ENCODE results near the gene S100A1. TPM values are rescaled to one million over a fixed set of nuclear protein-coding genes. Genes with fewer than 3 reads are reported as not detected.

Gene S100A1
- total and polyA plus RNA-seq, 2 of the 13 experiments (the other 11 are each of a cell fraction or from before 2014, with no cell fraction given) = 120 to 251 TPM

GRCh38 chr1:153658400-153659174 lies 30.4 kb downstream of the S100A1 start, which contains the start of gene SNAPIN (continued):
- TF ChIP-seq ZNF512 (CRISPR knock-in tag; IDR thresholded peaks at IDR 0.05) (no peak), TBX3 (IDR thresholded peaks at IDR 0.05; ENCODE audit: borderline replicate concordance) (no peak), GMEB2 (CRISPR knock-in tag; IDR thresholded peaks at IDR 0.05; ENCODE audit: low read depth) (peak; percentile 50; the same call in 1 of the 2 replicates), ZNF878 (CRISPR knock-in tag; IDR thresholded peaks at IDR 0.05) (no peak), CC2D1A (CRISPR knock-in tag; IDR thresholded peaks at IDR 0.05) (no peak), ZFP1 (CRISPR knock-in tag; IDR thresholded peaks at IDR 0.05) (no peak), IRX3 (CRISPR knock-in tag; IDR thresholded peaks at IDR 0.05; ENCODE audit: borderline replicate concordance, low read depth) (no peak), ZNF574 (CRISPR knock-in tag; IDR thresholded peaks at IDR 0.05) (peak; percentile 79), TRAFD1 (CRISPR knock-in tag; IDR thresholded peaks at IDR 0.05; ENCODE audit: borderline replicate concordance) (no peak), ZNF282 (IDR thresholded peaks at IDR 0.05; ENCODE audit: partially characterized antibody) (no peak), ATM (IDR thresholded peaks at IDR 0.05; ENCODE audit: borderline replicate concordance) (no peak), ZSCAN21 (CRISPR knock-in tag; IDR thresholded peaks at IDR 0.05; ENCODE audit: borderline replicate concordance) (0 out of 2 replicates have a peak, but pooled peaks have one; percentile 37), CREB1 (IDR thresholded peaks at IDR 0.05) (no peak), CREB1 (CRISPR knock-in tag; IDR thresholded peaks at IDR 0.05) (peak; percentile 80), ATF7 (IDR thresholded peaks at IDR 0.05) (no peak), ATF7 (CRISPR knock-in tag; IDR thresholded peaks at IDR 0.05) (no peak), ZBED4 (CRISPR knock-in tag; IDR thresholded peaks at IDR 0.05; ENCODE audit: borderline replicate concordance) (peak; percentile 78)
